Measurements from ENCODE around the gene ISG20.

DNA sequence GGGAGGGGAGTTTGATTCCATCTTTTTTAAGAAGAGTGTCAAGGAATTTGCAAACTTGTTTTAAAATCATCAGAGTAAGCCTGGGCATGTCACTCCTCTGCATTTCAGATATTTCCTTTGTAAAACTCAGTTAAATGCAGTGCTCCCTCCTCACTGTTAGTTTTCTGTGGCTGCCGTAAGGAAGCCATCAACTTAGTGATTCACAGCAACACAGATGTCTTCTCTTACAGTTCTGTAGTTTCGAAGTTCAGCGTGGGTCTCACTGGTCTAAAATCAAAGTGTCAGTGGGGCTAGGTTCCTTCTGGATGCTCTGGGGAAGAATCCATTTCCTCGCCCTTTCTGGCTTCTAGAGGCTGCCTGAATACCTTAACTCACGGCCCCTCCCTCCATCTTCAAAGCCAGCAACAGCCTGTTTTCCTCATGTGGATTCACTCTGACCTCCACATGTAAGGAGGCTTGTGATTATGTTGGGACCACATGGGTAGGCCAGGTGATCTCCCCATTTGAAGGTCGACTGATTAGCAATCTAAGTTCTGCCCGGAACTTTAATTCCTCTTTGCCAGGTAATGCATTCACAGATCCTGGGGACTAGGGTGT lies 12.4 kb downstream of the ISG20 start:
- TF ChIP-seq, protein P1, sequence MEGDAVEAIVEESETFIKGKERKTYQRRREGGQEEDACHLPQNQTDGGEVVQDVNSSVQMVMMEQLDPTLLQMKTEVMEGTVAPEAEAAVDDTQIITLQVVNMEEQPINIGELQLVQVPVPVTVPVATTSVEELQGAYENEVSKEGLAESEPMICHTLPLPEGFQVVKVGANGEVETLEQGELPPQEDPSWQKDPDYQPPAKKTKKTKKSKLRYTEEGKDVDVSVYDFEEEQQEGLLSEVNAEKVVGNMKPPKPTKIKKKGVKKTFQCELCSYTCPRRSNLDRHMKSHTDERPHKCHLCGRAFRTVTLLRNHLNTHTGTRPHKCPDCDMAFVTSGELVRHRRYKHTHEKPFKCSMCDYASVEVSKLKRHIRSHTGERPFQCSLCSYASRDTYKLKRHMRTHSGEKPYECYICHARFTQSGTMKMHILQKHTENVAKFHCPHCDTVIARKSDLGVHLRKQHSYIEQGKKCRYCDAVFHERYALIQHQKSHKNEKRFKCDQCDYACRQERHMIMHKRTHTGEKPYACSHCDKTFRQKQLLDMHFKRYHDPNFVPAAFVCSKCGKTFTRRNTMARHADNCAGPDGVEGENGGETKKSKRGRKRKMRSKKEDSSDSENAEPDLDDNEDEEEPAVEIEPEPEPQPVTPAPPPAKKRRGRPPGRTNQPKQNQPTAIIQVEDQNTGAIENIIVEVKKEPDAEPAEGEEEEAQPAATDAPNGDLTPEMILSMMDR (IDR thresholded peaks at IDR 0.05) = no peak
- TF ChIP-seq ZFX (IDR thresholded peaks at IDR 0.05; ENCODE audit: borderline replicate concordance) = no peak

All from 22Rv1 (cell line).